NCI-H345 treated with DMSO at 0.1 percent for 48 hours (cell line): Measurements from ENCODE around the gene CRYGA.
"Not testable (repeated sequence)": the region's sequence is repeated elsewhere in the genome, so short reads cannot be mapped to it uniquely, and the experiment has no call there.

Experiments used
- DNase-seq: peaks from one replicate; lab custom pipeline; 2025; ENCODE audit not compliant: unreplicated experiment; lab: John Stamatoyannopoulos, UW

The CRYGA gene

DNA sequence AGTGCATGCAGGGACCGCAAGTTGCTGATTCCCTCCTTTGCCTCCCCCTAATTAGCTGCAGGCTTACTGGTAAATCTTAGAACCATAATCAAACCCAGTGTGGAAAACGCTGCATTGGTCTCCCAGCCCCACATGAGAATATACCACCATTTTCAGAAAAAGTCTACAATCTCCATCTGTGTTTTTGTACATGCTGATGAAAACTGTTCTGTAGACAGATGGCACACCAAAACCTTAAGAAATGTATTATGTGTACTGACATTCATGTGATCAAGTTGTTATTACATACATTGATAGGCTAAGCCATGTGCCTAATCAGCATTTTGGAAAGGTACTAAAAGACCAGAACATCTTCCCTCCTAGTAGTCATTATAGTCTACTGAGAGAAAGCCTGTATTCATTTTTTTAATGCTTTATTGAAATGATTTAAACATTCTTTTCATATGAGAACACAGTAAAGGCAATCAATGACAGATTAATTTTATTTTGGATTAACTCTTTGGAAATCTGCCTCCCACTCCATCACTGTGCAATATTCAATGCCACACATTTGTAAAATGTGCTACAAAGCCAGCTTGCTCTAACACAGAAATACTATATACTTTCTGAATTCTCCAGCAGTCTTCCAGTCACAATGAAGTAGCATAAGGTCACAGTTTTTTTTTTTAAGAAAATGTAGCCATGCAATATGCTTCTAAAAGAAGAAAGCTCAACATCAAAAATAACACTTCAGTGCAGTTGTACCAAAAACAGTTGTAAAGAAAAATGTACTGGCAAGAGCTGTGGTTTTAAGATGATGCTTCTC, 1.8 kb upstream of the CRYGA start:
- no peak for DNase-seq

GRCh38 chr2:208156439-208156838, 7.0 kb downstream of the CRYGA start:
- DNase-seq: no peak

GRCh38 chr2:208153156-208153555, 10.2 kb downstream of the CRYGA start:
- DNase-seq: no peak

DNA sequence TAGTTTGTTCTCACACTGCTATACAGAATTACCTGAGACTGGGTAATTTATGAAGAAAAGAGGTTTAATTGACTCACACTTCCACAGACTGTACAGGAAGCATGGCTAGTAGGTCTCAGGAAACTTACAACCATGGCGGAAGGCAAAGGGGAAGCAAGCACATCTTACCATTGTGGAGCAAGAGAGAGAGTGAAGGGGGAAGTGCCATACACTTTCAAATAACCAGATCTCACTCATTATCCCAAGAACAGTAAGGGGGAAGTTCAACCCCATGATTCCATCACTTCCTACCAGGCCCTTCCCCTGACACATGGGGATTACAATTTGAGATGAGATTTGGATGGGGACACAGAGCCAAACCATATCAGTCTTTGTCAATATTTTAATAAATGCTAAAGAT, 12.4 kb downstream of the CRYGA start:
- DNase-seq: no peak

DNA sequence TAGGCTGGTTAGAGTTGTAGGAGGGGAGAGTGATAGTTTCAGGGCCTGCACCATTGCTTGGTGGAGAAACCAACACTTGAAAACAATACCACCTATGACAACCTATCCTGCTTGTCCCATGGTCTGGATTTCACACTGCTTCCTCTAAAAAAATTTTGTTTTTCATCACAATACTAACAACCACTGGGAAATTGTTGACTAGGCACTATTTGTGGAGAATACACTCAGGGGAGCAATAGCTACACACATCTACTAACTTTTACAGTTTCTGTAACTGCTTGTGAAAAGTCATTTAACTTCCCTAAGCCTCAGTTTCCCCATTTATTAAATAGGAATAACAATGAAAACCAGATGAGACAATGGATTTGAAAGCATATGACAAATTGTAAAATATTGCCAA, 13.3 kb downstream of the CRYGA start:
- DNase-seq: no peak

DNA sequence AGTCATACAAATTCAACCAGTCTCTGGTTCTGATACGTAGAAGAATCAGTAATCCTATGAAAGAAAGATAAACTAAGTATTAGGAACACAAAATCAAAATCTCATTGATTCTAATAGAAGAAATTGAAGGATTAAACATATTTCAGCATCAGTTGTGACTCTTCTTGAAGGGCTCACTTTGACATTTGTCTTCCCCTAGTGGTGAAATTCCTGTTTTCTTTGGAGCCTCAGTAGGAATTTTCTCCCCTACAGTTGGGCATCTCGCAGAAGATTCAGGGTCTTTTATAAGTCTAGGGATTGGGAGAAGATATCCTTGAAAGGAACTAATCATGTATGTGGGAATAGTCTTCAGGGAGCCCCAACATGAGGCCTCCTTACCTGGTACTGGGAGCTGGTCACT, 14.6 kb downstream of the CRYGA start:
- DNase-seq: no peak

DNA sequence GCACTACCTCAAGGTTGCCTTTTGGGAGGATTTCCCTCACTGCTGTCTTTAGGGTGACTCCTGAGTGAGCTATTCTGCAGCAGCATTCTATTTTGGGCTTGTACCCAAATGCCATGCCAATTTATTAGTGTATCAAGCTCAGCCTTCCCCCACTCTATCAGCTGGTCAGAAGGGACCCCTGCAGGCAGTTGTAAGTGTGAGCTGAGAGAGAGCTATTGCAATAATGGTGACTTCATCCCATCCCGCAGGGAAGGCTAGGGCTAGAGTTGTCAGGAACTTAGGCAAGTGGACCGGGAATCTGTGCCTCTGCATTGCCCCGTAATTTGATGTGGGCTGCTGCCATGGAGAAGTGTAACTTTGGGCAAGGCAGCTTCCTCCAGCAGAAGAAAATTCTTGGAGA, 15.6 kb downstream of the CRYGA start:
- DNase-seq: no peak

GRCh38 chr2:208147008-208147407, 16.4 kb downstream of the CRYGA start:
- DNase-seq: no peak

DNA sequence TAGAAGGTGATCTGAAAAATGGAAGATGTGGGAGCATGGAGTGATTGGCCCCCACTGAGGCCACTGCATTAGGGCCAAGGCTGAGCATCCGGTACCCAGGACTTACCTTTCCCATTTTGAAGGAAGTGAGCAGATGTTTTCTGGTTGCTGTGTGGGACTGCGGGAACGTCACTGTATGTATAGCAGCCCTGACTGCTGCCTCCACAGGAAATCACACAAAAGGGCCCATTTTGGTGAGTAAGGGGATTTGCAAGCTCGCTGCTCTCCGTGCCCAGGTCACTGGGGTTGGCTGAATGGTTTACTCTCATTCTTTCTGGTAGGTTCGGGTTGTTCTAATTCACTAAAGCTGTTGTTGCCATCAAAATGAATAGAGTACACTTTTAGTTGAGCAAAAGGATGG, 17.4 kb downstream of the CRYGA start, which contains the start of gene CRYGB:
Gene CRYGB (minus strand): TSS at position 153 of the 400 bp plus-strand sequence. CDS start 38 bp downstream, at position 115.
- no peak for DNase-seq

DNA sequence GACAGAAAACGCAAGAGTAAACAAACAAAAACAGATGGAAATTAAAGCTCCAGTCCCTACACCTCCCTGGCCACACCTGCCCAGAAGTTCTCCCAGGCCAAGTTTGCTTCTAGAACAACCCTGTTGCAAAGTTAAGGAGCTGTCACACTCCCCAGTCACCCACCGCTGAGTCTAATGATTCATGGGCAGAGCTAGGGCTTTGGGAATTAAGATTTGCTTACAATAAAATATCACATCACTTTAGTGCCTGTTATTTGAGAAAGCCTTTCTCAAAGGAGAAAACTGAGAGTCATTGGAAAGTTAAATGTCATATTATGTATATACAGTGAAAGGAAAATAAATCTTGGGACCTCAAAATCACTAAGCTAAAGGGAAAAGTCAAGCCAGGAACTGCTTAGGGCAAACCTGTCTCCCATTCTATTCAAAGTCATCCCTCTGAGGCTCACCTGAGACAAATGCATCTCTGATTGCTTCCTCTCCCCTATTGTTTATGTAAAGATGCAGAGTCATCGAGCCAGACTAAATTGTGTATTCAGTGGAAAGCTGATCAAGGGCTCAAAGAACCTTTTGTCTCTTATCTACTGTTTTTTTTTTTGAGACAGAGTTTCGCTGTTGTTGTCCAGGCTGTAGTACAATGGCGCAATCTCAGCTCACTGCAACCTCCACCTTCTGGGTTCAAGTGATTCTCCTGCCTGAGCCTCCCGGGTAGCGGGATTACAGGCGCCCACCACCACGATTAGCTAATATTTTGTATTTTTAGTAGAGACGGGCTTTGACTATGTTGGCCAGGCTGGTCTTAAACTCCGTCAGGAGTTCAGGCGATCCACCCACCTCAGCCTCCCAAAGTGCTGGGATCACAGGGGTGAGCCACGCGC, 20.2 kb downstream of the CRYGA start:
- DNase-seq: peak; percentile 27

- DNase-seq: peak; percentile 64
Measured at GRCh38 chr2:208142240-208142924, 21.0 kb downstream of the CRYGA start.

DNA sequence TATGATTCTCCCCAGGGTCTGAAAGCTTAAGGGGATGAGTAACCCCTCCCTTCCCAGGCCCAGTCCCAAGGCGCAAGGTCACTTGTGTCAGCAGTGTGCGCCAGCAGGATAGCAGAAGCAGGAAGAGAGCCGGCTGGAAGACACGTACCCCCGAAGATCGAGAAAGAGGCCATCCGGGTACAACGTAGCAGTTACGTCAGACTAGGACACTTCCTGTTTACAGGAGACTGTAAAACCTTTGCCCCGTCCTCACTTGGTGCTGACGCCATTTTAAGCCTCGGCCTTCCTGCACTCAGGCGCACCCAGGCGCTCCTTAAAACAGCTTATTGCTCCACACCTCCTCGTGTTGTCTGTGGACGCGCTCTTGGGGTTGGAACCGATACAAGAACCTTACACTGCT, 23.9 kb downstream of the CRYGA start:
- no peak for DNase-seq

DNA sequence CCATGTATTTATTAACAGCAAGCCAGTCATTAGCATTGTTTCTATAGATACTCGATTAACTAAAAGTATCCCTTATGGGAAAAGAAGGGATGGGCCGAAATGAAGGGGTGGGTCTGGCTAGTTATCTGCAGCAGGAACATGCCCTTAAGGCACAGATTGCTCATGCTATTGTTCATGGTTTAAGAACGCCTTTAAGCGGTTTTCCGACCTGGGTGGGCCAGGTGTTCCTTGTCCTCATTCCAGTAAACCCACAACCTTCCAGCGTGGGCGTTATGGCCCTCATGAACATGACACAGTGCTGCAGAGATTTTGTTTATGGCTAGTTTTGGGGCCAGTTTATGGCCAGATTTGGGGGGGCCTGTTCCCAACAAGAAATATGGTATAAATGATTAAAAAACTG, 25.1 kb downstream of the CRYGA start:
- DNase-seq: not testable (repeated sequence)

DNA sequence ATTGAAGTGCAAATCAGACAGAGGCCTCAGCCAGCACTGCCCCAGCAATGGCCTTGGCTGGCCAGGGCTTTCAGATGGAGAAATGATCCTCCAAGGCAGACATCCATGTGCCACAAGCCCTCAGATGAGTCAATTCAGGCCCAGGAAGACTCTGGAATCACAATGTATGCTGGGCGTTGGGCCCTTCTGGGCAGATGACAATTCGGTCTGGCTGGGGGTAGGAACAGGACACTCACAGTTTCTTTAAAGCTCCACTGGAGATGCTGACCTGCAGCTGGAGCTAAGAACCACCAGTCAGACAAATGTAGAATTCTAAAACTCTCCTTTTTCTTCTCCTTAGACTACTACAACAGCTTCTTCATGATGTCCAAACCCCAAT, 26.7 kb downstream of the CRYGA start:
- DNase-seq: no peak

DNA sequence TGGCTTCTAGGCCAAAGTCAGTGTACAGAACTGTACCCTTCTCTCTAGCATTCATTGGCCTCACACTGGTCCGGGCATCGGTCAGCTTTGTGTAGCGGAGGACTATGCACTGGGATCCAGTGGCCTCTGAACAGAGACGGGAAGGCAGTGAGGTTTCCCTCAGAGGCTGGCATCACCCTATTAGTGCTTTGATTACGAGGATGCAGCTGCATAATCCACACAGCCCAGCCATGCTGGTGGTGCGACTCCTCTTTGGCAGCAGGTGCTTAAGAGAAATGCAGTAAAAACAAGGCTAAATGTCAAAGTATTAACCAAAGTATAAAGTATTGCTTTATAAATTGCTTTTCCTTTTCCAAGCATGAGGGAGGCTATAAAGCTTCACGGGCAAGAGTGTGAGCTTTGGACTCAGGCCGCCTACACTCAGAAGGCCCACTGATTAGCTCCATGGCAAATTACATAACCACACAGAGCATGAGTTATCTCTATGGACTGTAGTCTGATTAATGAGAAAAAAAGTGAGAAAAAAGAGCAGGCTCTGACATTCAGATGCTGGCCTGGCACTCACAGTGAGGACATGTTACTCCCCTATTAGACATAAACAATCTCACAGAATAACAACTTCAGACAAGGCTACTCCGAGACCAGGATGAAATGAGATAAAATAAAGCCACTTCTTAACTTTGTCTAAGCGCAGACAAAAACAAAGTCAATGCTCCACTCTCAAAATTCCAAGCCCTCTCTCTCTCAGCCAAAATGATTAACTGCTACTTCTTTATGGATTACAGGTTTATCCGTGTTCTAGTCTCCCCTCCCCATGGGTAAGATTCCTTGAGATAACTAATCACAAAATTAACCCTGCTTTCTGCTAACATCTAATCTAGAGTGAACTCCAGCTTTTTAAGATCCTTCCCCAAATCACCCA, 27.3 kb downstream of the CRYGA start:
- no peak for DNase-seq

GRCh38 chr2:208134928-208135586, 28.3 kb downstream of the CRYGA start:
- DNase-seq: no peak

GRCh38 chr2:208130712-208131110, 32.7 kb downstream of the CRYGA start:
- no peak for DNase-seq

DNA sequence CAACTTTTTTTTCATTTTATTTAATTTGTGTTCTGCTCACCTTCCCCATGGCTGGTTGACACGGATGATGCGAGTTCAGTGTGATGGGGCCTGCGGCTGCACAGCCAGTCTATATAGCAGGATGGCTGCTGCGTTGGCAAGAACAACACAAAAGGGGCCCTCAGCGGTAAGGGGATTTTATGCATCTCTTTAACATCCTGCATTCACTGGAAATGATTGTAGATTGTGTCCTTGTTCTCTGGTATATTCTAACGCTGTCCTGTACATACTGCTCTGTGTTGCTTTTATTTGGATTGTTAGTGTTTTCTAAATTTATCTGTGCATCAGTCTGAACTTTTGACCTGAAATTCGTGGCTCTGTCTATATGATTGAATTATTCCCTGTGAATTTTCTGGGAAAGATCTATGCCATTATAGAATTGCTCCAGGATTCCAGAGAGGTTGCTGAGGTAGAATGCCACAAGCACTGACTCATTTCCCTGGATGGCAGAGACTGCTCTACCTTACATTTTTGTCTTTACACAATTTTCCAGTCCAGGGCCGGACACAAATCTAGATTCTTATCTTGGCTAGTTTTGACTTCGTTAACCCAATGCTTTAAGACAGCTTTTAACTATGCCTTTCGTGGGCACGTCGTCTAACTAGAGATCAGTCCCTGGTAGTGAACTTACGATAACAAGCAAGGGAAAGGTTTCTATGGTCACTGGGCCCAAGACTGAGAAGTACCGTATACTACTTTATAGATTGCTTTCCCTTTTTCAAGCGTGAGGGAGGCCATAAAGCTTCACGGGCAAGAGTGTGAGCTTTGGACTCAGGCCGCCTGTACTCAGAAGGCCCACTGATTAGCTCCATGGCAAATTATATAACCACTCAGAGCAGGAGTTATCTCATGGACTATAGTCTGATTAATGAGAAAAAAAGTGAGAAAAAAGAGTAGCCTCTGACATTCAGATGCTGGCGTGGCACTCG, 33.4 kb downstream of the CRYGA start, which contains the start of gene CRYGC:
Gene CRYGC (minus strand): TSS at position 85 of the 968 bp plus-strand sequence. CDS start 36 bp downstream, at position 49.
- no peak for DNase-seq

- no peak for DNase-seq
Measured at GRCh38 chr2:208128136-208128535, 35.3 kb downstream of the CRYGA start.
